Epithelial cell of proximal tubule (primary cell): Measurements from ENCODE around the gene PIANP. TPM values are rescaled to one million over a fixed set of nuclear protein-coding genes. Genes with fewer than 3 reads are reported as not detected.
A peak's percentile ranks its signal among the peaks of the same experiment; 100 is the strongest.
"Not testable (repeated sequence)": the region's sequence is repeated elsewhere in the genome, so short reads cannot be mapped to it uniquely, and the experiment has no call there.

Experiments used
- DNase-seq: peaks from one replicate; pipeline ENCODE4 v3.0.0-alpha.2; 2011; ENCODE audit warnings: low read depth
- H3K4me3 ChIP-seq: 2 replicates; pipeline ENCODE4 v1.5.1; 2011; ENCODE audit warnings: low read depth, mild to moderate bottlenecking, low read length
- CTCF ChIP-seq: conservative IDR thresholded peaks from 2 replicates; pipeline ENCODE4 v1.5.1; 2012; ENCODE audit warnings: low read depth, mild to moderate bottlenecking, low read length
- total RNA-seq: library from RNA; depleted of rRNA; stranded (reverse); fragments of >200 nt; gene quantifications from 2 replicates; pipeline ENCODE4 v1.2.3, GENCODE V29; 2015

Gene PIANP
- total RNA-seq = 0.06 TPM in 1 of 2 replicates, not detected in the other

GRCh38 chr12:6700646-6701051 lies at the start of gene PIANP:
PIANP (minus strand) TSS chr12:6700815; CDS start chr12:6698061, 2,754 bp downstream.
- TF ChIP-seq CTCF = no peak
- DNase-seq = no peak
- peak within 1 kb of the TSS; percentile 57 for H3K4me3 ChIP-seq

- DNase-seq = no peak
- H3K4me3 ChIP-seq = no peak overlapping the region
- no peak for TF ChIP-seq CTCF
These were observed 48.1 kb upstream of the PIANP start for GRCh38 chr12:6748761-6749160.

GRCh38 chr12:6747216-6747615 lies 46.6 kb upstream of the PIANP start:
- no peak for DNase-seq
- no peak for TF ChIP-seq CTCF
- H3K4me3 ChIP-seq = no peak overlapping the region

GRCh38 chr12:6745741-6746525 lies 45.3 kb upstream of the PIANP start:
- DNase-seq = no peak
- no peak overlapping the region for H3K4me3 ChIP-seq
- TF ChIP-seq CTCF = no peak

GRCh38 chr12:6743300-6743699 lies 42.7 kb upstream of the PIANP start:
- DNase-seq, H3K4me3 ChIP-seq: not testable (repeated sequence)

GRCh38 chr12:6742834-6743233 lies 42.2 kb upstream of the PIANP start:
- DNase-seq = no peak
- H3K4me3 ChIP-seq = no peak overlapping the region
- TF ChIP-seq CTCF = no peak

- DNase-seq, H3K4me3 ChIP-seq: not testable (repeated sequence)
These were observed 41.5 kb upstream of the PIANP start for GRCh38 chr12:6742080-6742479.

- TF ChIP-seq CTCF = no peak
- H3K4me3 ChIP-seq = no peak overlapping the region
- no peak for DNase-seq
These were observed 36.1 kb upstream of the PIANP start for GRCh38 chr12:6736754-6737153.
